HCEC 1CT (cell line): ENCODE measurements around the gene CCR4.

Source experiments
- DNase-seq: peaks from one replicate; pipeline ENCODE4 v3.0.0-alpha.2; 2017

The CCR4 gene

DNA sequence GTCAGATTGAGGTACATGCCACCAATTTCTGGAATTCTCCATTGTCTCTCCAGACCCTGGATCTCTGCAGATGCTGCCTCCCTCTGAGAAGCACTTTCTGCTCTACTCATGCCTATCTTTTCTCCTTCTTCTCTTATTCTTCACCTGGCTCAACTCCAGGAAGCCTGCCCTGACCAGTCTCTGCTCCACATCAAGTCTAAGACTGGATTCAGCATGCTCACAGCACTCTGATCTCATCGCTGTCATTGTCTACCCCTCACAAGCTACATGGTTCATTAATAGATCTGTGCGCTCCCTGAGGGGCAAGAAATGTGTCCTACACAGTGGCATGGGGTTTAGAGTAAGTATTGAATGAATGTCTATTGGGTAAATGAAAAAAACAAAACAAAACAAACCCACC, 38.7 kb downstream of the CCR4 start:
- no peak for DNase-seq

- DNase-seq: no peak
Measured at GRCh38 chr3:32991781-32992180, 40.3 kb downstream of the CCR4 start.

DNA sequence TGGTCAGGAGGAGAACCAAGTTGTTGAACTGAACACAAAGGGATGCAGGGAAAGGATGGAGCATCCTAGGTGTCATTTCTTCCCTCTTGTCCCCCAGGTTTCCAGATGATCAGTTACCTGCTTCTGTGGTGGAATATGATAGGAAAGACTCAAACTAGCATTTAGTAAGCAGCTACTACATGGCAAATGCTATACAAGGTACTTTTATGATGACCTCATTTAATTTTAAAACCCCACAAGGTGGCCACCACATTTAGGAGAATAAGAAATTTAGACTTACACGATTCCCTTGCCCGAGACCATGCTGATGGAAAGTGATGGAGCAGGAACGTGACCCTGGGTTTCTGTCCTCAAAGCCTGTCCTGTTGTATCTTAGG, 40.9 kb downstream of the CCR4 start:
- DNase-seq: no peak

GRCh38 chr3:32994045-32994444, 42.6 kb downstream of the CCR4 start:
- no peak for DNase-seq

DNA sequence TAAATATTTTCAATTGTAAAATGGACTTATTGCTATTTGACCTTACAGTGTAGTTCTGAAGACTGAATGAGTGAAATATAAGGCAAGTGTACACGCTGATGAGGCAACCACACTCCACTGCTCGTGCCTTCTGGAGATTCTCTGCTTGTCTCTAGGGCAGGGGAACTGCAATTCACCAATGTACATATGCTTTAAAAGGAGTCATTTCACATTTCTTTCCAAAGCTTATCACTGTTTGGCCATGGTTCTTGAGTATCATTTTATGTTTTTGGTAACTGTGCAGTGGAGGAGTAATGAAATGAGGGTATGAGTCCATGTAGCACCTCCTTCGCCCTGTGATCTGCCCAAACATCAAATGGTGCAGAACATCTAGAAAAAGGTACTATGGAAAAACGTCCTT, 43.7 kb downstream of the CCR4 start:
- no peak for DNase-seq

DNA sequence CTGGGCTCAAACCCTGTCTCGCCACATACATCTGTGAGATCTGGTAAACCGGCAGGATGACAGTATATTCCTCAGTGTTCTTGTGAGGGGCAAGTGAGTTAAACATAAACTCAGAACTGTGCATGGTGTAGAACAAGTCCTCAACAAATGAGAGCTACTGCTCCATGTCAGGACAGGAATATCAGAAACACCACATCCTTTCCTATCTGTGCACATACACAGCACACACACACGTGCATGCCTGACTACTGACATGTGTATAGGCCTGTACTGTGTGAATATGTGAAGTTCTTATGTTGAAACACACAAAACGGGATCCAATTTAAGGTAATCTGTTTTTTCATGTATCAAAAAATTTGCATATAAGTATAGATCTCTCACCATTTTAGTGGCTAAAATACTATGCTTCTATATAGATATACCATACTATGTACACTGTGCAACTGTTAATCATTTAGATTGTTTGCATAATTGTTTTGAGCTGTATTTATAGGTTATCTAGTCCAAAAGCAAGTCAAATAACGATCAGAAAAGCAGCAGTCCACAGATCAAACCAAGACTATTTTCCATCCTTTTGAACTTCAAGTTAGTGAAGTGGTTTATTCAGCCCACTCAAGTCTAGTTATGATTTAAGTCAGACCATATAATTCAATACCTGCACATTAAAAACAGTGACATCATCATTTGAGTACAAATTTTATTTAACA, 44.8 kb downstream of the CCR4 start:
- no peak for DNase-seq

- DNase-seq: no peak
Measured at GRCh38 chr3:32996755-32997091, 45.3 kb downstream of the CCR4 start.

- no peak for DNase-seq
Measured at GRCh38 chr3:32998631-32999451, 47.4 kb downstream of the CCR4 start.

- DNase-seq: no peak
Measured at GRCh38 chr3:33000691-33001385, 49.4 kb downstream of the CCR4 start.

- no peak for DNase-seq
Measured at GRCh38 chr3:33001889-33002288, 50.4 kb downstream of the CCR4 start.

DNA sequence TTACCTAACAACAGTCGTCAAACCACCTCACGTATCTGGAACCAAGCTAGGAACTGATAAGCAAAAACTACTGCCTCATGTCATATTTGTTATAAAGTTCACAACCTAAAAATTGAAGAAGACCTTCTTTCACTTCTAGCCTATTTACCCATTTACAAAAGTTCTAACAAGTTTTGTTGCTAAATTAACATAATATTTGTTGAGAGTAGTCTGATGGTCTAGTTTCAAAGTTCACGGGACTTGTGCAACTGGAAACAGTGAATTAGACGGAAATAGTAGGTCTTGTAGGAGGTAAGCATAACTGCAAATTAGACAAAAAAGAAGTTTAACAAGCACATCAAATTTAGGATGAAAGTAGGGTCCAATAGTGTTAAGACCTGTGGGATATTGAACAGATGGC, 51.9 kb downstream of the CCR4 start:
- no peak for DNase-seq

DNA sequence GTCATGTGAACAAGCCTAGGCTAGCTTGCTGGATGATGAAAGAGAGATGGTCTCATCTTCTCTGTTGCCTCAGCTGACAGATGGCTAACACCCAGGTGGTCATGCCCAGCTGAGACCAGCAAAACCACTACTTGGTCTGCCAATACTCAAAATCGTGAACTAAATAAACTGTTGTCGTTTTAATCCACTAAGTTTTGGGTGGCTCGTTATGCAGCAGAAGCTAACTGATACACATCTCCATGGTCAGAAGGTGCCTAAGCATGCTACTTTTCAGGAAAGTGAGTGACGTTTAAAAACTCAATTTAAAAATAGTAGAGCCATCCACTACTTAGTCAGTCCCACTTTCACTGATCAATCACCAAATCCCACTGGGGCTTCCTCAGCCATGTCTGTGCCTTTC, 52.8 kb downstream of the CCR4 start:
- DNase-seq: no peak

GRCh38 chr3:33004961-33005360, 53.5 kb downstream of the CCR4 start:
- no peak for DNase-seq
